HepG2 (cell line): ENCODE data around the gene CDCA4. TPM values are rescaled to one million over a fixed set of nuclear protein-coding genes. Genes with fewer than 3 reads are reported as not detected.

Experiments
- ATAC-seq: fragments of 200-7000 bp; cut with Tn5 transposase; 3 replicates; pipeline ENCODE4 v1.9.1; 2020; ENCODE audit warnings: mild to moderate bottlenecking, moderate library complexity
- BruUV-seq: library from RNA; stranded (reverse); fragments of 400-500 nt; replicated peaks from 2 replicates; lab custom pipeline; 2021; lab: Mats Ljungman, UMichigan
- CTCF ChIA-PET: fragments of 300-600 bp; formaldehyde crosslinking; extraction: SDS; loops from one replicate; lab custom pipeline; 2021; ENCODE audit warnings: low total read pairs, inconsistent platforms, low intra/inter-chr PET ratio; lab: Yijun Ruan, JAX
- POLR2A ChIA-PET: fragments of 350-600 bp; sonication (Branson Sonifier 250); formaldehyde crosslinking; loops from one replicate; lab custom pipeline; 2020; ENCODE audit warnings: antibody characterized with exemption, inconsistent platforms; lab: Yijun Ruan, JAX
- DNase-seq: peaks from one replicate; pipeline ENCODE4 v3.0.0-alpha.2; 2015; ENCODE audit warnings: low spot score
- FAIRE-seq: peaks from 3 replicates; lab custom pipeline; 2011; peaks lifted over from hg19 to GRCh38; lab: Jason Lieb, UNC
- H2AFZ ChIP-seq: one replicate; pipeline ENCODE4 v1.6.1; 2011; ENCODE audit warnings: low read length, inconsistent platforms
- H3K27ac ChIP-seq: fragments of 300-600 bp; 3 replicates; pipeline ENCODE4 v1.8.0; 2011; ENCODE audit warnings: mixed run types, mild to moderate bottlenecking, mixed read lengths, low read length, inconsistent platforms; ENCODE audit not compliant: insufficient read depth; ENCODE audit errors: extremely low read length
- H3K27me3 ChIP-seq, 2 experiments: fragments of 200-600 bp in 1 of 2; 2 replicates in 1 of 2; 3 replicates in 1 of 2; pipeline versions ENCODE4 v1.6.0 to v1.8.0; 2011; ENCODE audit warnings: low read length in 2 of 2, mild to moderate bottlenecking in 2 of 2, moderate library complexity in 2 of 2, inconsistent platforms in 1 of 2; ENCODE audit not compliant: insufficient read depth in 2 of 2, control insufficient read depth in 1 of 2
- H3K36me3 ChIP-seq, 2 experiments: fragments of 200-600 bp in 1 of 2; replicated peaks in 1 of 2; 2 replicates in 1 of 2; 3 replicates in 1 of 2; pipeline versions ENCODE4 v1.5.1 to v1.8.0; 2011; ENCODE audit warnings: low read length in 2 of 2, inconsistent platforms in 1 of 2; ENCODE audit not compliant: insufficient read depth in 2 of 2, control insufficient read depth in 1 of 2
- H3K4me1 ChIP-seq: 2 replicates; pipeline ENCODE4 v1.5.1; 2012; ENCODE audit warnings: low read length, inconsistent platforms; ENCODE audit not compliant: insufficient read depth
- H3K4me2 ChIP-seq: 2 replicates; pipeline ENCODE4 v1.6.0; 2011; ENCODE audit warnings: low read depth, low read length, inconsistent platforms
- H3K4me3 ChIP-seq, 3 experiments: fragments of 200-600 bp in 1 of 3; sonication (generic), shearing (Covaris generic) in 1 of 3; replicated peaks in 1 of 3; 2 replicates each; pipeline ENCODE4 v1.5.1; 2011 to 2016; ENCODE audit warnings: low read length in 3 of 3, inconsistent platforms in 2 of 3, low read depth in 2 of 3, mild to moderate bottlenecking in 2 of 3, control low read depth in 1 of 3, mixed read lengths in 1 of 3; ENCODE audit not compliant: insufficient read depth in 1 of 3
- H3K79me2 ChIP-seq: one replicate; pipeline ENCODE4 v1.6.1; 2011; ENCODE audit warnings: low read length, inconsistent platforms; ENCODE audit not compliant: insufficient read depth
- H3K9ac ChIP-seq: 2 replicates; pipeline ENCODE4 v1.6.0; 2011; ENCODE audit warnings: mild to moderate bottlenecking, low read depth, low read length, inconsistent platforms; ENCODE audit not compliant: insufficient read depth
- H3K9me3 ChIP-seq: 2 replicates; pipeline ENCODE4 v1.5.1; 2012; ENCODE audit warnings: mild to moderate bottlenecking, low read length
- H4K20me1 ChIP-seq: 2 replicates; pipeline ENCODE4 v1.6.0; 2011; ENCODE audit warnings: inconsistent platforms, mild to moderate bottlenecking, low read length, moderate library complexity; ENCODE audit not compliant: insufficient read depth
- ATM ChIP-seq: fragments of 450-650 bp; IDR thresholded peaks from 2 replicates; pipeline ENCODE4 v1.7.1; 2017; ENCODE audit warnings: mild to moderate bottlenecking, borderline replicate concordance
- CERS6 ChIP-seq: sonication (generic); formaldehyde crosslinking; IDR thresholded peaks from 2 replicates; pipeline ENCODE4 v1.5.0; 2020; ENCODE audit warnings: missing genetic modification reagents
- FOXJ3 ChIP-seq: sonication (generic); formaldehyde crosslinking; IDR thresholded peaks from 2 replicates; pipeline ENCODE4 v1.4.0; 2020; ENCODE audit warnings: missing genetic modification reagents, mild to moderate bottlenecking, borderline replicate concordance
- FOXK2 ChIP-seq: fragments of 450-650 bp; IDR thresholded peaks from 2 replicates; pipeline ENCODE4 v1.6.1; 2016
- TBL1XR1 ChIP-seq: fragments of 150-350 bp; IDR thresholded peaks from 2 replicates; pipeline ENCODE4 v1.6.1; 2014; ENCODE audit warnings: borderline replicate concordance, low read length; ENCODE audit not compliant: partially characterized antibody
- TBX3 ChIP-seq: fragments of 450-650 bp; IDR thresholded peaks from 2 replicates; pipeline ENCODE4 v1.6.1; 2017; ENCODE audit warnings: antibody characterized with exemption, mild to moderate bottlenecking, inconsistent platforms, borderline replicate concordance
- TRIM24 ChIP-seq: sonication (generic); formaldehyde crosslinking; IDR thresholded peaks from 2 replicates; pipeline ENCODE4 v1.8.0; 2022; ENCODE audit warnings: mild to moderate bottlenecking, missing genetic modification reagents
- ZBTB1 ChIP-seq: sonication (generic); formaldehyde crosslinking; IDR thresholded peaks from 2 replicates; pipeline ENCODE4 v1.4.0; 2020; ENCODE audit warnings: missing genetic modification reagents, borderline replicate concordance
- ZBTB44 ChIP-seq: sonication (generic); formaldehyde crosslinking; IDR thresholded peaks from 2 replicates; pipeline ENCODE4 v1.4.0; 2020; ENCODE audit warnings: missing genetic modification reagents
- ZFP41 ChIP-seq: sonication (generic); formaldehyde crosslinking; IDR thresholded peaks from 2 replicates; pipeline ENCODE4 v1.4.0; 2020; ENCODE audit warnings: mild to moderate bottlenecking, missing genetic modification reagents, borderline replicate concordance
- ZMYM2 ChIP-seq: sonication (generic); formaldehyde crosslinking; IDR thresholded peaks from 2 replicates; pipeline ENCODE4 v1.8.0; 2022; ENCODE audit warnings: mild to moderate bottlenecking, missing genetic modification reagents
- ZNF501 ChIP-seq: sonication (generic); formaldehyde crosslinking; IDR thresholded peaks from 2 replicates; pipeline ENCODE4 v1.5.1; 2020; ENCODE audit warnings: mild to moderate bottlenecking, moderate library complexity, missing genetic modification reagents
- ZNF589 ChIP-seq: sonication (generic); formaldehyde crosslinking; conservative IDR thresholded peaks from 2 replicates; pipeline ENCODE4 v1.8.0; 2022; ENCODE audit warnings: mild to moderate bottlenecking, moderate library complexity, missing genetic modification reagents
- ZNF749 ChIP-seq: sonication (generic); formaldehyde crosslinking; IDR thresholded peaks from 2 replicates; pipeline ENCODE4 v1.8.0; 2022; ENCODE audit warnings: mild to moderate bottlenecking, missing genetic modification reagents, moderate library complexity, borderline replicate concordance
- WGBS: methylation state at CpG from one replicate; pipeline ENCODE4 v1.1.6; 2017; ENCODE audit warnings: low lambda C conversion rate; 5-methylcytosine and 5-hydroxymethylcytosine counted together
- in situ Hi-C: cut with HindIII; loops from 2 replicates; pipeline ENCODE4 v1.10.0; 2017; ENCODE audit warnings: low pct_unique_long_range_greater_than_20kb; ENCODE audit not compliant: extremely low pct_ligation_motif_present
- intact Hi-C: fragments of 100-400 bp; cut with micrococcal nuclease; formaldehyde crosslinking; loops from one replicate; pipeline ENCODE4 v1.10.0; 2022; ENCODE audit not compliant: unreplicated experiment
- polyA plus RNA-seq, 8 experiments: library from polyadenylated mRNA; depleted of rRNA in 3 of 8; stranded (reverse) in 7 of 8; unstranded in 1 of 8; fragments of >200 nt; fragmentation: Illumina TruSeq in 4 of 8; extraction: Trizol in 4 of 8; gene quantifications; 2 replicates each; pipeline versions ENCODE4 v1.2.1 to v1.2.3, GENCODE V29; 2011 to 2016; ENCODE audit warnings: low read depth in 4 of 8, missing spikeins in 1 of 8, mixed read lengths in 1 of 8; ENCODE audit not compliant: insufficient read depth in 1 of 8
- total RNA-seq, 5 experiments: library from RNA; depleted of rRNA; stranded (reverse); fragments of >200 nt; fragmentation: Illumina TruSeq; extraction: Trizol; gene quantifications; 2 replicates each; pipeline ENCODE4 v1.2.3, GENCODE V29; 2016; ENCODE audit warnings: low read depth in 1 of 5

The CDCA4 gene
- total and polyA plus RNA-seq, 2 of the 13 experiments (the other 11 are each of a cell fraction or from before 2014, with no cell fraction given) = 19.7 to 43.1 TPM

- H3K36me3 ChIP-seq = peaks cover 13 to 29% of the 10 kb centered on the region in 2 experiments; a peak in 4 of 5 replicates
- intact Hi-C loops = no loop called here
These were observed 10.8 kb downstream of the CDCA4 start for GRCh38 chr14:105010106-105010505.

More at GRCh38 chr14:105010106-105010505, 10.8 kb downstream of the CDCA4 start:
- Histone ChIP-seq H2AFZ (no peak overlapping the region), H4K20me1 (peaks cover 16% of the 10 kb centered on the region), H3K27ac (no peak overlapping the region), H3K4me1 (peaks cover 14% of the 10 kb centered on the region; the same call in 1 of the 2 replicates), H3K4me2 (no peak overlapping the region), H3K27me3 (no peaks in the 10 kb centered on the region), H3K9me3 (no peaks in the 10 kb centered on the region)
- ChIA-PET POLR2A (no interaction called here), CTCF (no interaction called here)
- TSS peak; percentile 15 for BruUV-seq
- in situ Hi-C loops = no loop called here
- TF ChIP-seq ZFP41 (CRISPR knock-in tag) (no peak), TBL1XR1 (no peak), ZNF501 (CRISPR knock-in tag) (no peak), FOXJ3 (CRISPR knock-in tag) (no peak), TRIM24 (CRISPR knock-in tag) (no peak), FOXK2 (no peak), ZNF589 (no peak), ZBTB44 (CRISPR knock-in tag) (no peak), ATM (no peak), ZMYM2 (CRISPR knock-in tag) (no peak), ZBTB1 (no peak), TBX3 (no peak), ZNF749 (CRISPR knock-in tag) (no peak), CERS6 (CRISPR knock-in tag) (no peak)
- TF ChIP-seq, all 625 proteins: peak for 0
- Histone ChIP-seq H3K9ac (no peak overlapping the region), H3K4me3 (no peak overlapping the region), H3K79me2 (peaks cover 36% of the 10 kb centered on the region)
- no peak for FAIRE-seq
- no peak for DNase-seq
- 94% methylated on average over 4 of the region's 4 CpGs for WGBS
- ATAC-seq = no peak
